C4-2B (cell line): ENCODE data around the gene CDH20.

ENCODE experiments used
- H3K27ac ChIP-seq: fragments of 450-650 bp; 2 replicates; pipeline ENCODE4 v1.5.1; 2017
- ZFX ChIP-seq: fragments of 450-650 bp; IDR thresholded peaks from 2 replicates; pipeline ENCODE4 v1.6.1; 2017
- TF ChIP-seq, protein P1 (sequence below): fragments of 450-650 bp; conservative IDR thresholded peaks from 2 replicates; pipeline ENCODE4 v1.5.1; 2017; ENCODE audit warnings: mild to moderate bottlenecking

CDH20 gene

GRCh38 chr18:61340148-61340547 lies 6.9 kb downstream of the CDH20 start:
- TF ChIP-seq, protein P1, sequence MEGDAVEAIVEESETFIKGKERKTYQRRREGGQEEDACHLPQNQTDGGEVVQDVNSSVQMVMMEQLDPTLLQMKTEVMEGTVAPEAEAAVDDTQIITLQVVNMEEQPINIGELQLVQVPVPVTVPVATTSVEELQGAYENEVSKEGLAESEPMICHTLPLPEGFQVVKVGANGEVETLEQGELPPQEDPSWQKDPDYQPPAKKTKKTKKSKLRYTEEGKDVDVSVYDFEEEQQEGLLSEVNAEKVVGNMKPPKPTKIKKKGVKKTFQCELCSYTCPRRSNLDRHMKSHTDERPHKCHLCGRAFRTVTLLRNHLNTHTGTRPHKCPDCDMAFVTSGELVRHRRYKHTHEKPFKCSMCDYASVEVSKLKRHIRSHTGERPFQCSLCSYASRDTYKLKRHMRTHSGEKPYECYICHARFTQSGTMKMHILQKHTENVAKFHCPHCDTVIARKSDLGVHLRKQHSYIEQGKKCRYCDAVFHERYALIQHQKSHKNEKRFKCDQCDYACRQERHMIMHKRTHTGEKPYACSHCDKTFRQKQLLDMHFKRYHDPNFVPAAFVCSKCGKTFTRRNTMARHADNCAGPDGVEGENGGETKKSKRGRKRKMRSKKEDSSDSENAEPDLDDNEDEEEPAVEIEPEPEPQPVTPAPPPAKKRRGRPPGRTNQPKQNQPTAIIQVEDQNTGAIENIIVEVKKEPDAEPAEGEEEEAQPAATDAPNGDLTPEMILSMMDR: no peak
- no peak for TF ChIP-seq ZFX
- no peak overlapping the region for H3K27ac ChIP-seq

DNA sequence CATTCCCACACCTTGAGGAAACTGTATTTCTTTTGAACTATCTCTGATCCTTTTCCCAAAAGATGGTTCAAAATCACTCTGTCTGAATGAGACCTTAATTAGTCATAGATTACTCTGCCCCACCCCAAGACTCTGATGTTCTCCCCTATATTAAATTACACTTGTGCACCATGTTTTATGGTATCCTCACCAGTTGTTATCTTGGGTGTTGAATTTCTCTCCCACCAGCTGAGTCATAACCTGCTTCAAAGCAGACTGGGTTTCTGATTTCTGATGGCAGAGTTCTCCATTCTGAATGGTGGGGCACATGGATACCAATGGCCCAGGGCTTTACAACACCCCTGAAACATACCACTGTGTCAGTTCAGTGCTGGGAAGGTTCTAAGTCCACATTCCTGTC lies 15.0 kb downstream of the CDH20 start:
- TF ChIP-seq ZFX: no peak
- TF ChIP-seq, protein P1: no peak
- H3K27ac ChIP-seq: no peak overlapping the region

DNA sequence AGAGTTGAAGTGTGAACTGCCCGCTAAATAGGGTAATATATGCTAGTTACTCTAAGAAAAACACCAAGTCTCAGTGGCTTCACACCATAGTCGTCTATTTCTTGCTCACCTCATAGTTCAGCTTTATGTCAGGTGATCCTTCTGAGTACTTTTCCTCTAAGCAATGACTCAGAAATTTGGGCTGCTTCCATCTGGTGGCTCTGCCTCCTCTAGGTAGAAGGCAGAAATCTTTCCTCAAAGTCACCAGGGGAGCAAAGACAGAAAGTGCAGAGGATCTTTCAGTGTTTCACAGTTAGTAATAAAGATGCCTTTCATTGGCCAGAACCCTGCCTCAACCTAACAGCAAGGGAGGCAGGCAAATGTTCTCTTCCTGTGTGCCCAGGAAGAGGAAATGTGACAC lies 17.3 kb downstream of the CDH20 start:
- H3K27ac ChIP-seq: no peak overlapping the region
- no peak for TF ChIP-seq ZFX
- TF ChIP-seq, protein P1: no peak

GRCh38 chr18:61352059-61352458 lies 18.8 kb downstream of the CDH20 start:
- TF ChIP-seq, protein P1: no peak
- no peak for TF ChIP-seq ZFX
- no peak overlapping the region for H3K27ac ChIP-seq

GRCh38 chr18:61352611-61353010 lies 19.4 kb downstream of the CDH20 start:
- TF ChIP-seq, protein P1: no peak
- no peak for TF ChIP-seq ZFX
- H3K27ac ChIP-seq: no peak overlapping the region

DNA sequence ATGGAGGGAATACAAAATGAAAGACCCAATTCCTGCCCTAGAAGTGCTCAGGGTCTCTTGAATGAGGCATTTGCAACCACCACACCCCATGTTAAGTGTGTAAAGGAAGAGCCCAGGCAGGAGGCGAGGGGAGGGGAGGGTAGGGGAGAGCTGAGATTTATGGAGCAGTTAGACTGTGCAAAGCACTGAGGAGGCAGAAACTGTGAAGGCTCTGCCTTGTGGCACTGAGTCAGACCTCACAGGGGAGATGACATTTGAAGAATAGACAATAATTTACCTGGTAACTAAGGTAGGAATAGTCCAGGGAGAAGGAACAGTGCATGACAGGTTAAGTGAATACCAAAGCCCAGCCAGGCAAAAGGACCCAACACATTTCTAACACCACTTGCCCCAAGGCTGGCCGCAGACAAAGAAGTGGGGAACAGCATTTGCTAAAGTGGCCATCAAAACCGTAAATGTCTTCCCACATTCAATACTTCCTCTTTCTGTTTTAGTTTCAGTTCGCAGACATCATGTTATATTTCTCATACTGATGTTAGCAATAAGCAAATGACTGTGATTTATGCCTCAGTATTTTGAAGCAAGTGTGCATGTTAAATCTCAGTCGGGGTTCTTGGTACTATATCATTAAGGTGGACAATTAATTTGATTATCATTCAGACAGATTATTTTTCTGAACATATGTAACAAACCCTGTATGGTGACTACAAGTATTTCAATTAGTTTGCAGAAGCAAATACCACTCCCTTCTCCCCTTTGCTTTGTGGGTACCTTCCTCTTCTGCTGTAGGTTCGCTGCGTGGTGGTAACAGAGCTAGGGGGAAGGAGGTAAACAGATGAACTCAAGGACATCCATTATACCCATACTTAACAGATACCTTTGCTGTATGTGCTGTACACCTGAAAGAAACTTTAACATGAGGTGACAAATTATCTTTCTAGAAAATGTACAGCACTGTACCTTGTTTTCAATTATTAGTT lies 27.5 kb downstream of the CDH20 start:
- H3K27ac ChIP-seq: no peak overlapping the region
- no peak for TF ChIP-seq ZFX
- TF ChIP-seq, protein P1: no peak

GRCh38 chr18:61362511-61362910 lies 29.3 kb downstream of the CDH20 start:
- H3K27ac ChIP-seq: no peak overlapping the region
- TF ChIP-seq ZFX: no peak
- TF ChIP-seq, protein P1: no peak
